K562 (cell line): Measurements from ENCODE around the gene SLC10A4. TPM values are rescaled to one million over a fixed set of nuclear protein-coding genes. Genes with fewer than 3 reads are reported as not detected.

Source experiments
- CCNT2 ChIP-seq: IDR thresholded peaks from 2 replicates; pipeline ENCODE4 v1.6.1; 2011; ENCODE audit warnings: borderline replicate concordance, low read depth, mild to moderate bottlenecking, moderate library complexity, mixed read lengths, low read length; ENCODE audit not compliant: insufficient read length; ENCODE audit errors: extremely low read depth
- CEBPZ ChIP-seq: fragments of 150-350 bp; IDR thresholded peaks from 2 replicates; pipeline ENCODE4 v1.6.1; 2014; ENCODE audit warnings: low read depth, mild to moderate bottlenecking, low read length, borderline replicate concordance
- CHD7 ChIP-seq: fragments of 200-600 bp; sonication (generic); IDR thresholded peaks from one replicate; pipeline ENCODE4 v1.6.1; 2012; ENCODE audit warnings: mild to moderate bottlenecking, low read depth, low read length, inconsistent platforms
- ELF2 ChIP-seq: fragments of 250-450 bp; sonication (Bioruptor Pico); IDR thresholded peaks from 2 replicates; pipeline ENCODE4 v1.5.0; 2021; ENCODE audit warnings: mild to moderate bottlenecking
- FOSL1 ChIP-seq: fragments of 200-800 bp; sonication (Bioruptor generic); conservative IDR thresholded peaks from 2 replicates; pipeline ENCODE4 v1.6.1; 2016; ENCODE audit warnings: missing genetic modification characterization, missing compliant biosample characterization
- FOXO4 ChIP-seq: fragments of 450-650 bp; formaldehyde crosslinking; IDR thresholded peaks from 2 replicates; pipeline ENCODE4 v1.4.0; 2020; ENCODE audit warnings: mild to moderate bottlenecking, moderate library complexity
- HDAC1 ChIP-seq, 2 experiments: fragments of 450-650 bp; IDR thresholded peaks; 2 replicates each; pipeline ENCODE4 v1.6.1; 2016 to 2017; ENCODE audit warnings: inconsistent platforms in 1 of 2, mild to moderate bottlenecking in 1 of 2, moderate library complexity in 1 of 2
- MAFF ChIP-seq: IDR thresholded peaks from 2 replicates; pipeline ENCODE4 v1.6.1; 2012; ENCODE audit warnings: low read length, improper control_type of control experiment
- POLR2AphosphoS2 ChIP-seq: IDR thresholded peaks from 2 replicates; pipeline ENCODE4 v1.6.1; 2012; ENCODE audit warnings: low read length, improper control_type of control experiment
- SAP30 ChIP-seq: fragments of 200-600 bp; sonication (generic); IDR thresholded peaks from 2 replicates; pipeline ENCODE4 v1.6.1; 2012; ENCODE audit warnings: borderline replicate concordance, low read depth, mild to moderate bottlenecking, moderate library complexity, low read length, control low read depth, inconsistent platforms; ENCODE audit not compliant: insufficient read depth, poor library complexity, severe bottlenecking
- XRCC3 ChIP-seq: fragments of 450-650 bp; IDR thresholded peaks from 2 replicates; pipeline ENCODE4 v1.6.1; 2017; ENCODE audit warnings: mild to moderate bottlenecking, moderate library complexity
- ZNF699 ChIP-seq: fragments of 250-450 bp; sonication (Bioruptor Pico); IDR thresholded peaks from 2 replicates; pipeline ENCODE4 v1.8.0; 2021; ENCODE audit warnings: mild to moderate bottlenecking, moderate library complexity; ENCODE audit not compliant: insufficient replicate concordance
- polyA plus RNA-seq, 8 experiments: library from polyadenylated mRNA; depleted of rRNA in 4 of 8; stranded (reverse) in 5 of 8; unstranded in 3 of 8; fragments of >200 nt; fragmentation: Nextera tagmentation in 2 of 8; fragmentation: Illumina TruSeq in 1 of 8; extraction: Ambion mirVana in 2 of 8; extraction: Trizol in 1 of 8; gene quantifications; 2 replicates each; pipeline versions ENCODE4 v1.2.1 to v1.2.3, GENCODE V29; 2011 to 2014; ENCODE audit warnings: inconsistent platforms in 1 of 8, missing spikeins in 1 of 8
- total RNA-seq, 7 experiments: library from RNA; depleted of rRNA in 6 of 7; stranded (reverse); fragments of >200 nt in 6 of 7; fragmentation: Illumina TruSeq in 2 of 7; extraction: Trizol in 2 of 7; gene quantifications; 2 replicates each; pipeline versions ENCODE4 v1.2.1 to v1.2.3, GENCODE V29; 2011 to 2021; ENCODE audit warnings: low replicate concordance in 1 of 7

Gene SLC10A4
- total and polyA plus RNA-seq, 9 of the 15 experiments (the other 6 are each of a cell fraction or from before 2014, with no cell fraction given), result 2.5 to 16.9 (median 9.3) TPM

- TF ChIP-seq CHD7 (no peak), SAP30 (no peak), POLR2AphosphoS2 (no peak), XRCC3 (no peak), ELF2 (CRISPR knock-in tag) (no peak), MAFF (no peak), FOSL1 (tag) (no peak), FOXO4 (CRISPR knock-in tag) (no peak), CCNT2 (no peak), HDAC1 (IDR thresholded peaks at IDR 0.05) (no peak), ZNF699 (no peak), CEBPZ (no peak)
These were observed 22.1 kb upstream of the SLC10A4 start (continued) for GRCh38 chr4:48461000-48461399.
